HG02943 (cell line): ENCODE data around the gene SNX27.

Experiments
- ATAC-seq: cut with Tn5 transposase; IDR thresholded peaks from one replicate; pipeline ENCODE4 v1.9.1; 2021; ENCODE audit warnings: mild to moderate bottlenecking, low read depth, moderate library complexity; ENCODE audit not compliant: unreplicated experiment

The SNX27 gene

GRCh38 chr1:151611832-151612500 lies at the start of gene SNX27:
Gene SNX27, plus strand, starts transcription at chr1:151612050. Its CDS starts 152 bp downstream, at chr1:151612202.
- peak; percentile 92 for ATAC-seq

GRCh38 chr1:151562661-151563060 lies 49.2 kb upstream of the SNX27 start:
- no peak for ATAC-seq

GRCh38 chr1:151563376-151563775 lies 48.5 kb upstream of the SNX27 start:
- no peak for ATAC-seq

GRCh38 chr1:151565502-151566189 lies 46.2 kb upstream of the SNX27 start:
- no peak for ATAC-seq

GRCh38 chr1:151568626-151569088 lies 43.2 kb upstream of the SNX27 start:
- no peak for ATAC-seq

GRCh38 chr1:151570819-151571218 lies 41.0 kb upstream of the SNX27 start:
- no peak for ATAC-seq

DNA sequence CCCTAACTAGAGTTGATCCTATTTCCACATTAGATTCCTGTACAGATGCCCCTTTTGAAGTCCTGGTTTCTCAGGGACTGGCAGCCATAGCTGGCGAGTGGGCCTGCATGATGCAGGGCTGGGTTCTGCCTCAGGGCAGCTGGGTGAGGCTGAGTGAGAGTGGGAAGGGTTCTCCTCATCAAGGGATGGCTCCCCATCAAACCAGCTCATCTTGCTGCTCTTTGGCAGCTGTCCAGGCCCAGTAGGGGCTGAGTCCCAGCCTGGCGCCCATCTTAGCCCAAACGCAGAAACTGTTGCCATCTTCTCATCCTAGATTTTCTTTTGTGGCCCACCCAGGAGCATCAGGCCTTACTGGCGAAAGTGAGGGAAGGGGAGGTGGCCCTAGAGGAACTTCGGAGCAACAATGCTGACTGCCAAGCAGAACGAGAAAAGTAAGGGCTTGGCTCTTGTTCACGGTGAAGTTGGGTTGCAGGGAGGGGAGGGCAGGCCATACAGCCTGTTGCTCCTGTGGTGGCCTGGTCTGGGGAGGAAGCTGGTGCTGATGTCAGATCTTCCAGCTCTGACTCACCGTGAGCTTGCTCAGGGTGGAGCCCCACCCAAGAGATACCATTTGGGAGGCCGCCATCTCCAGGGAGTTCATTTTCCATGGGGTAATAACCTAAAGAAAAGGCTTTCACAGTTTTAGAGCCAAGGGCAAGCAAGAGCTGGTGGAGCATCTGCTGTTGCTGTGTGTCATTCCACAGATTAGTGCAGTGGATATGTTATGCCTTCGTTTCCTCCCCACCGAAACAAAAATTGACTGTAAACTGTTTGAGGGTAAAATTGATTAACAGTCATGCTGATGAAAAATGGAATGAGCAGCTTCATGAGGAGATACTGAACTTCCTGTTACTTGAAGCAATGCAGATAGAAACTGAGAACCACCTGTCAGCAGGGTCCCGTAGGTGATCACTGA lies 37.0 kb upstream of the SNX27 start:
- no peak for ATAC-seq

GRCh38 chr1:151577173-151577572 lies 34.7 kb upstream of the SNX27 start:
- ATAC-seq = no peak

GRCh38 chr1:151578941-151579340 lies 32.9 kb upstream of the SNX27 start:
- ATAC-seq = no peak

DNA sequence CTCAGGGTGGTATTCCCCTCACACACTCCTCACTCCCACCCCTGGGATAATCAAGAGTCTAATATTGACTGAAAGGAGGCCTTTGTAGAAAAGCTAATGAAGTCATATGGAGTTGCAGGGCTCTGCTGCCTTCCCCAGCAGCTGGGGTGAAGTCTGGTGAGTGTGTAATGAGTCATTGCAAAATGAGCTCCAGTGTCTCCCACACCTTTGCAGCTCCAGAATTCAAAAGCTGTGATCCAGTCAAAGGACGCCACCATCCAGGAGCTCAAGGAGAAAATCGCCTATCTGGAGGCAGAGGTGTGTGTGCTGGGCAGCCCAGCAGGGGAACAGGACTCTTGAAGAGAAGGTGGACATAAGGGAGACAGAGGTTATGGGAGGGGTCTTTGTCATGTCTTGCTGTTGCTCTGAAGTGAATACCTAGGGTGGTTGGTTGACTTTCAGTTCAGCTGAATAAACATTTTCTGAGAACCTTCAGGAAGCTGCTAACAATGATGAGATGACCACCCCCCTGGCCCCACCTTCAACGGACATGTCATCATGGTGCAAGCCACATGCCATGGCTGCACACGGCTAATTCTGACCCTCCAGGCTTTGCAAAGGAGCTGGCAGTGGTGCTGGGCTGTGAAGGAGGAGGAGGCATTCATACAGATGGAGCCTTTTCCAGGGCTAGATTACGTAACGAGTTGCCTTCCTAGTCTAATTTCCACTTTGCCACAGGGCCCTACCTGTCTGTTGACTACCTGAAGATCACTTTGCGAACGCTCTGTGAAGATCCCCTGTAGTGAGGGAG lies 32.2 kb upstream of the SNX27 start:
- no peak for ATAC-seq

GRCh38 chr1:151581451-151581850 lies 30.4 kb upstream of the SNX27 start:
- ATAC-seq = no peak

GRCh38 chr1:151581921-151582320 lies 29.9 kb upstream of the SNX27 start:
- no peak for ATAC-seq

GRCh38 chr1:151583796-151584195 lies 28.1 kb upstream of the SNX27 start:
- ATAC-seq = no peak

DNA sequence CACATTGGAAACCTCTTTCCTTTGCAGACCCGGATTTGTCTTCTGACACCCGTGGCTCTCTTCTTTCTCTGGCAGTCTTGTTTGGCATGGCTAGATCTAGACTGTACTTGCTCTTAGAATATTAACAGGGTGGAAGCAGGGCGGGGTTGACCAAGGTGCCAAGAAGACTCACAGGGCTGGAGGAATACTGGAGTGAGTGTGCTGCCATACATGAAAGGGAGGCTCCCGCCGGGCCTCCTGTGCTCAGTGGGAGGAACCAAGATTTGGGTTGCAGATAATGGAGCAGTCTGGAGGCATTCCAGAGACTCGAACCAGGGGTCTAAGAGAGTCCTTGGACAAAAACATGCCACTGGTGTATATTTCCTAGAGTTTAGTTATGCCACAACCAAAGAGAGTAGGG lies 27.6 kb upstream of the SNX27 start:
- no peak for ATAC-seq

DNA sequence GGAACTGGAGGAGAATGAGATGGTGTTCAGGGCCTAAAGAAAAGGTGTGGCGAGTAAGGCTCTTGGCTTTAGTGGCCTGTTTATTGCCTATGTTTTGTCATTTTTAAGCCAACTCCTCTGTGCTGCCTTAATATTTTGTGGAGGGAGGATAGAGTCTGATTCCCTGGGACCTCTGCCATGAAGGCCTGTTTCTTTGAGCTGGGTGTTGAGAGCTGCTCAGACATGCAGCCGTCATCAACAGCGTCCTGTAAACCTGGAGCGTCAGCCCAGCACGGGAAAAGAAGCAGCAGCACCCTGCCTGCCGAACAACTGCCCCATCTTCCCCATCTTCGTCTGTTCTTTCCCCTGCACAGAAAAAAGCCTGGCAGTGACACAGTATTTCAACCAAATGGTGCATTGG lies 27.1 kb upstream of the SNX27 start:
- ATAC-seq = no peak

GRCh38 chr1:151585622-151586021 lies 26.2 kb upstream of the SNX27 start:
- no peak for ATAC-seq

- no peak for ATAC-seq
These were observed 20.9 kb upstream of the SNX27 start for GRCh38 chr1:151590961-151591360.

- no peak for ATAC-seq
These were observed 18.1 kb upstream of the SNX27 start for GRCh38 chr1:151593730-151594129.

DNA sequence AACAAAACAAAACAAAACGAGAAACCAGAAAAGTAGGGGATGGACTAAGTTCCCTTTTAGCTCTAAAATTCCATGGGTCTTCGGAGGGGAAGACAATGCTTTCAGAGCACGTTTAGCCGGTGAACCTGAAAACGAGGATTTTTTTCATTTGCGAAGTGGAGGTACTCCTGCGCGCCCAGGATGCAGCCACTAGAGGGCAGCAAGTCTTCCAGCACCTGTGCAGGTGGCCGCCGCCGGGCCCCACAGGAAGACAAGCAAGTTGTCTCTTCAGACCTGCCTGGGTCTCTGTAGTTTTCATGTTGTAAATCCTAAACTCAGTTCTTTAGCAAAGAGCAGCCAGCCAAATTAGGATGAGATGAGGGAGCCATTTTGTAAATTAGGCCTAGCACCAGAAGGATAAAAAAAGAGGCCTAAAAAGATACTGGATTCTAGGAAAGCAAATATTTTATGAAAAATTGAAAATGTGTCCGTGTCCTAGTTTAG lies 17.7 kb upstream of the SNX27 start:
- ATAC-seq = no peak
